Activated CD8-positive, alpha-beta memory T cell treated with anti-CD3 and anti-CD28 coated beads for 4 hours (primary cell): Measurements from ENCODE around the gene SAMD9.
"Not testable (repeated sequence)": the region's sequence is repeated elsewhere in the genome, so short reads cannot be mapped to it uniquely, and the experiment has no call there.

Experiments
- DNase-seq, 2 donors: peaks; one replicate each; pipeline ENCODE4 v3.0.0-alpha.2; 2020; ENCODE audit warnings: low read depth in 2 of 2

The SAMD9 gene

DNA sequence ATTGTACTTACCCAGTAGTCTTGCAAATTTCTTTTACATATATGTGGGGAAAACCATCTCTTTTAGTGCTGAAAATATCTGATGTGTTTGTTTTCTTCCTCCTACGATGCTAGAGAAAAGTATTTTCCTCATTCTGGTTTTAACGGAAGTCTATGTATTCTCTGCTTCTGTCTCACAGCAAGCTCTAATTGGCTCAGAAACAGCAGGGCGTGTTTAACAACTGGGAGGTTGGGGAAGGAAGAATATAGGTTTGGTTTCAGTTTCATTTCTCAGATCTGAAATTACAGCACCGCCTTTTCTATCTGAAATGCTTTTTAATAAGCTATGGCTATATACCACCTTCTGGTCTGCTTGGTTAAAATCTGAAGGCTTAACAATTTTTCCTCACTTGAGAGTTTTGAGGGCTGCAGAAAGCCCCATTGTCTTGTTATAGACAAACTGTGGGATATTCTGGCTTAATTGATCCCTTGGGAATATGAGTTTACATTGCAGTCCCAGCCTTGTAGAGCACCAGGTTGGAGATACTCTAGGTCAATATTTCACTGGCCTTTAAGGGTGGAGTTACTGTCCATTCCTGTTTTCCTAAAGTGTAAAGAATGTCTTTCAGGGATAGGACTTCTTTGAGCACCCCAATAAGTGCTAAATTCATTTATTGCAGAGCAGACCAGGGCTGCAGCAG is at the start of gene SAMD9:
Gene SAMD9 (minus strand): TSS at position 128 of the 679 bp plus-strand sequence. CDS start 11,882 bp downstream, outside the sequence.
- DNase-seq = peak; percentile 23 to 43

DNA sequence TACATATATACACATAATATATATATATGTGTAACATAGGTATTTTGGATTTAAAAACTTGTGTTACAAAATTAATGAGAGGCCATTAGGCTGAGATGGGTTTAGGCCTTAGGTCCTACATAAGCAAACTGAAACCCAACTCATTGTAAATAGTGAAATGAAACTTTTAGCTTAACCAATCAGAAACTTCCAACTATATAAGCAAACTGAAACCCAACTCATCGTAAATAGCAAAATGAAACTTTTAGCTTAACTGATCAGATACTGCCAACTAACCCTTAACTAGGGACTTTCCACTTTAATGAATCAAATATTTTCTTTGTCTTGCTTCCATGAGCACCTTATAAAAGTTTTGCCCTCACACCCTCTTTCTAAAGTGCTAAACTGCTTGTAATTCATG is 47.7 kb upstream of the SAMD9 start:
- DNase-seq = no peak

DNA sequence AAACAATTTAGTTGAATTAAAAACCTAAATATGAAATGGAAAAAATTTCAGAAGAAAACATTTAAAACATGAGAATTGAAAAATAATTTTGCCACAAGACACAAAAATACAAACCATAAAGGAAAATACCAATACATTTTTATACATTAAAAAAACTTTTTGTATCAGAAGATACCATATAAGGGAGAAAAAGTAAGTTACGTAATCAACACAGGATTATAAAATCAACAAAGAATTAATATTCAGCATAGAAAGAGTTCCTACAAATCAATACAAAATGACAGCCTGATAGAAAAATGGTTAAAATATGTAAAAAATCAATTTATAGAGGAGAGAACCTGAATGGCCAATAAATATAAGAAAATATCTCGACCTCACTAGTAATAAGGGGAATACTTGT is 47.0 kb upstream of the SAMD9 start:
- no peak for DNase-seq

DNA sequence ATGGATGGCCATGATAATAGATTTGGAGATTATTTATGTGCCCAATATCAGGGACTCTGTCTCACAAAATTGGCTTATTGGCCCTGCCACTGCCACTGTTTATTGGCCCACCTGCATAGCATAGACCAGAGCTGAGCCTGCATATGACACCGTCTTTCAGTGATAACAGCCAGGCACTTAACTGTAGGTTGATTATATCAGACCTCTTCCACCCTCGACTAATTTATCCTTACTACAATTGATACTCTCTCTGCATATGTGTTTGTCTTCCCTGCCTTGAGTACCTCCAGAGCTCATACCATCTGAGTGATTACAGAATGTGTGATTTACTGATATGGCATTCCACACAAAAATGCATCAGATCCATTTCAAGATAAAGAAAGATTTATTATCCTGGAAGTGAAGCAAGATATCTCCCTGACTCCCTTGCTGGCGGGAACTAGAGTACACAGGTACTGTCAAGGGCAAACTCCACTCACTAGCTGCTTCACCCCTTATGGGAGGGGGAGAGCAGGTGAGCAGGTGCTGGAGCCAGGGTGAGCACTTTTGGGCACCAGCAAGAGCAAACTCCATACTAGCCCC is 43.5 kb upstream of the SAMD9 start:
- no peak for DNase-seq

DNA sequence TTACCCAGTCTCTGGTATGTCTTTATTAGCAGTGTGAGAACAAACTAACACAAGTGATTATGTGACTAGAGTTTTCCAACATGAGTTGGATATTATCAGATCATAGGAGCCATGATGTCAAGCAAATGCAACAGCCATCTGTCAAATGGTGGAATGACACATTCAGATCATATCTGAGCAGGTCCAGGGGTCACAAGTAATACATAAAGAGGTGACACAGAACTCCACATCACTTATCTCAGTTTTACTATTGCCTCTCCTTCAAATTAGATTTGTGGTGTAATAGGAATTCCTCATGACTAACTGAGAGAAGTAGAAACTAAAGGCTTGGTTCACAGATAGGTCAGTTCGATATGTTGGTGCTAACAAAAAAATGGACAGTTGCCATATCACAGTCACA is 42.6 kb upstream of the SAMD9 start:
- no peak for DNase-seq

DNA sequence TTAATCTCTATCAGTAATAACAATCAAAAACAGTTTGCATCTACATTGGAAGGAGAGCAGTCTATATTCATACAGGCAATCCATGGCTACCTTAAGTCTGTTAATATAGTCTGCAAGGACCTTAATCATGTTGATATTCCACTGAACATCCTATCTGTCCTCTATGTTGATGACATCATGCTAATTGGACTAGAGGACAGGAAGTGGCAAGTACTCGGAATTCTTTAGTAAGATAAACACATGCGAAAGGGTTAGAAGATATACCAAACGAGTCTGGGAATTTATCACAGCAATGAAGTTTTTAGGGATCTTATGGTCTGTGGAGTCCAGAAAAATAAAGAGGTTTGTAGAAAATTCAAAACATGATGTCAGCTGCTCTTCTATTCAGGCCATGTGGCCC is 41.7 kb upstream of the SAMD9 start:
- no peak for DNase-seq

DNA sequence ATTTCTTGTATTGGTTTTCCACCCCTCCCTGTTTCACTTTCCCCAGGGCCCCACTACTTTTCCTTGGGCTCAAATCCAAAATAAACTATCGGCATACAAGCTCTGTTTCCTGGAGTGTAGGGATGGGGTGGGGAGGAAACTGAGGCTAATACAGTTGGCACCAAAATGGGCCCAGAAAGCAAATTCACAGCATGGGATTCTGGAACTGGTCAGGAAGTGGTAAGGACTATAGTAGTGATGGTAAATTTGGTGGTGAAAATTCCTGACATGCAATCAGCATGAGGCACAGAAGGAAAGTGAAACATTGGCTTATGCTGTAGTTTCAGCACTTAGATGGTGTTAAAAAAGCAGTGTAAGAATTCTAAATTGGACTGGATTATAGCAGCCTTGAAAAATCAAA is 39.1 kb upstream of the SAMD9 start:
- DNase-seq = no peak

DNA sequence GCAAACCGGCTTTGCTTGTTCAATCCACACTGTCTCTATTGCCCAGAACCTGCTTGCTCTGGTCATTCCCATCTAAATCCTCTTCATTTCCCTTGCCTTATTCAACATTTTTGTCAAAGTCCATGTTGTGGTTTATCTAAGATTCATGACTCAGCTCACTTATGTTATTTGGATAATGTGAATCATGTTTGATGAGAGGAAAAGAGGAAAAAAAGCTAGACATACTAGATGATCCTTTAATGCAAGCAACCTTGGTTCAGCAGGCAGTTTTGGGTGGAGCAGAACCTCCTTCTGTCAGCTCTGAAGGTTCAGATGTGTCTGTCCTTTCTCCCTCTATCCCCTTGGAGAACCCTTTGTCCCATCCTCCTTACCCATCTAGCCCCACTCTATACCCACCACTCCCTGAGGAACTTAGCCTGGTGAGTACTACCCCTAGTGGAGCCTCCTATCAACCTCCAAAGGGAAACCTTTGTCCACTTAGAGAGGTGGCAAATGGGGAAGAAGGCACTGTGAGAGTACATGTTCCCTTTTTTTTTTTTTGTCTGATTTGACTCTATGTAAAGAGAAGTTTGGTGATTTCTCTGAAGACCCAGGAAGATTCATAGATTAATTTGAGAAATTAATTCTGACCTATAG is 32.5 kb upstream of the SAMD9 start:
- no peak for DNase-seq

DNA sequence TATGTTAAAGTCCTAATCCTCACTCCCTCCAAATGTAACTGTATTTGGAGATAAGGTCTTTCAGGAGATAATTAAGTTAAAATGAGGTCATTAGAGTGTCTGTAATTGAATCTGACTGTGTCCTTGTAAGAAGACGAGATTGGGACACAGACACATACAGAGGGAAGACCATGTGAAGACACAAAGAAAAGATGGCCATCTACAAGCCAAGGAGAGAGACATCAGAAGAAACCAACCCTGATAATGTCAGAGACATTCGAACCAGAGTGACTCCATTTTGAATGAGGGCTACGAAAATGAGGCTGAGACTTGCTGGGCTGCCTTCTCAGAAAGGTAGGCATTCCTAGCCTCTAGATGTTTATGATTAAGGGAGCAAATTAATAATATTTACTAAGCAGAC is 30.9 kb upstream of the SAMD9 start:
- no peak for DNase-seq

DNA sequence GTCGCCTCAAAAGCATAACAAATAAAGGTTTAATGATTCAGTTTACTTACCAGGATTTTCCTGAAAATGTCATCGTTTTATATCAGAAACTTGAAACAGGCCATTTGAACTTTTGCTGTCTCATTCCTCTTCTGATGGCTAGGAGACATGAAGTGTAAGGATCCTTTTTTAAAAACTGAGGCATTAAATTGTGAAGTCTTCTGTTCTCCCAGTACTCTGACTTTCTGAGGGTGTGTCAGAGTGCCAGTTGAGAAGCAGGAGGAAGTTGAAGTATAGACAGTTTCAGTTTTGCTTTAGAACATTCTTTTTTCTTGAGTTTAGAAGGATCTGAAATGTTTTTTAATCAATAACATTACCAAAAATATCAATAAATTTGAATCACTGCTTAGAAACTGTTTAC is 30.4 kb upstream of the SAMD9 start, which contains the start of gene SAMD9L:
Gene SAMD9L (minus strand): TSS at position 242 of the 400 bp plus-strand sequence. CDS start 12,414 bp downstream, outside the sequence.
- no peak for DNase-seq

DNA sequence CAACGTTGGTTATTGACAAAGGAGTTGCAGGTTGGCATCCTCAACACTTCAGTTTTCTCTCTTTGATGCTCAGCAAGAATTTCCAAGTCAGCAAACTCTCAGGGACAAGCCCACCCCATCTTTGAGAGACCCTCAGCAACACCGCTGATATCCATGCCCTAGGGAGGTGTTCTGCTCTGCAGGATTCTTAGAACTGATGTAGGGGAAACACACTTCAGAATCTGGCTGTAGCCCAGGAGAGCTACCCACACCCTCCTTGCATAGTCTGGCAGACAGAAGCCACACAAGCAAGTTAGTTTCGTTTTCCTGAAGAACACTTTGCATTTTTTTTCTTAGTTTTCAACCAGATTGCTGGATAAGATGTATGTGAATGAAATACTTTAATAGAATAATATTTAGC is 29.6 kb upstream of the SAMD9 start:
- DNase-seq = peak in 1 of 2 donors; percentile 18

DNA sequence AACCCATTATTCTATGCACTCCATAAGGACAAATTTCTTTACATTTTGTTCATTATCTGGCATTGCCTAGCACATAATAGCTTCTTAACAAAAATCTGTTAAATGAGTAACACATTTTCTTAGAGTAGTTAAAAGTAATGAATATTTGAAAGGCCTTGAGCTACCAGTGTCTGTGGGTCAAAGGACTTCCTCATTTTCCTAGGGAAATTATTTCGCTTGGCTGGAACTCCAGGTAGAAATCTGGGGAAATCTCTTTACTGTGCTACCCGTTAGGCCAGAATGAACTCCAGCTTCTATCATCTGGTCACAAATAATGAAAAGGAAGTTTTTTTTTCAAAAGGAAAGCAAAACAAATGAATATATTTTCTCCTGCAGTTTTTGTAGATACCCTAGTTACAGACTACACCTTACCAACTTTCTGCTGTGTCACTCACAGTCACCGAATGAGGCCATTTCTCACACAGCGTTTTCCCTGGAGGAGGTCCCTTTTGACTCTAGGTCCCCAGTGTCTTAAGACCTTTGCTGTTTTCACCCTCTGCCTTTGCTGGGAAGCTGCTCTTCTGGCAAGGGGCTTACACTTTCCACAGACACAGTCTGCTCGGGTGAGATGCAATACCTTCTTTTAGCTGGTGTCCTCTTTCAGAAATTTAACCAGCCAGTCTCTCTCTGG is 28.8 kb upstream of the SAMD9 start:
- DNase-seq = no peak

DNA sequence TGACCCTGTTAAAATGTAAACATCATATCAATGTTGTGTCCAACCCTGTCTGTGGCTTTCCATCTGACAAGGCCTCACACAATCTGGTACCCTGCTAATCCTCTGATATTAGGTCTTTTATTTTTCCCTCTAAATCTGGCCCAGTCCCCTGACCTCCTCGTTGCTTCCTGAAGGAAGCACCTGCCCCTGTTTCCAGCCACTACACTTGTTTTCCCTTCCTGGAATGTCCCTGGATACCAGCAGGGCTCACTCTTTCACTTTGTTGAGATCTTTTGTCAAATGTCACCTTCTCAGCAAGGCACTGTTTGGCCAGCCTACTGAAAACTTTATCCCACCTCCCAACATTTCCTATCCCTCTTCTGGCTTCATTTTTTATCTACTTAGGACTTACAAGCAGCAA is 28.3 kb upstream of the SAMD9 start:
- no peak for DNase-seq

DNA sequence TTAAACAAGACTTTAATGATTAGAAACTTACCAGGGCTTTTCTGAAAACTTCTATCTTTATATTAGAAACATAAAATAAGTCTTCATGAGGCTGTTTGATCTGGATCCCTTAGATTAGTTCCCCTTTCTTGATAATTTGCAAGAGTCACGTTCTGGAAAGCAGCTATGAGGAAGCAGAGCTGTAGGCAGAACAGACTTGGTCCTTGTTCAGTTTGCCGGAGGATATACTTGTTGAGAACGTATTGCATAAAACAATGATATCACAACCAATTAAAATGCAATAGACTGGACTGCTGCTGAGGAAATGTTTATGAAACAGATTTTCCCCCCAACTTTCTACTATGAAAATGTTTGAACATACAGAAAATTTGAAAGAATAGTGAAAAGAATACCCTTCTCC is 27.6 kb upstream of the SAMD9 start:
- DNase-seq = no peak

DNA sequence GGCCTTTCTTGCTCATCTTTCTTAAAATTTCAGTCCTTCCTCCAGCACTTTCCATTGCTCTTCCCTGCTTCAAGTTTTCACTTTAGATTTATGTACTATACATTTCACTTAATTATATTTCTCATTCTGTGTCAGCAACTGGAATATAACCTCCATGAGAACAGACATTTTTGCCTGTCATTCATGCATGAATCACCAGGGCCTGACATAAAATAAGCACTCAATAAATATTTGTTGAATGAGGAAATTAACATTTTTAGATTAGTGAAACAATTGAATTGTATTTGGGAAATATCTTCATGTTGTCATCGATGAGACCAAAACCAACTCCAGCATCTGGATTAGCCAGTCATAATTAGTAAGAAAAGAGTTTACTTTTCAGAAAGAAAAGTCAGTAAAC is 24.3 kb upstream of the SAMD9 start:
- DNase-seq = no peak

DNA sequence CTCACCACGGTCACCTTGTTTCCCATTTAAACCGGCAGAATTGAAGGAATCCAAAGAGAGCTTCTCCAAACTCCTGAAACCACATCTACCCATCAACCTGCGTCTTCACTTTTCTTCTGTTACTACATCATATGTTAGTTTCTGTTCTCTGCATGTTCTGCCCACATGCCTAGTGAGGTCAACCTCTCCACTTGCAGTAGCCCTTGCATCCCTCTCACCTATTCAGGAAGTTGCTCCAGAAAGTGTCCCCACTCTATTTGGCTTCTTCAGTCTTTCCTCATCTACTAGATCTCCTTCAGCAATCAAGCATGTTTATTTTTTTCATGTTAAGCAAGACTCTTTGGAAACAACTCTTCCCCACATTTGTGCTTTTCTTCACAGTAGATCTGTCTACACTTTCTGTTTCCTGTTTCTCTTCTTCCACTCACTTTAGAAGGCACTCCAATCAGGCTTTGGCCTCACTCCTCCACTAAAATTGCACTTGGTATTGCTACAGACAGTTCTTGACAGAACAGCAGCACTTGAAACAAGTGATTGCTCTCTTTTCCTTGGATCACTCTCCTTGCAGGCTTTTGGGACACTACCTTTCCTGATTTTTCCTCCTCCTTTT is 22.9 kb upstream of the SAMD9 start:
- no peak for DNase-seq

DNA sequence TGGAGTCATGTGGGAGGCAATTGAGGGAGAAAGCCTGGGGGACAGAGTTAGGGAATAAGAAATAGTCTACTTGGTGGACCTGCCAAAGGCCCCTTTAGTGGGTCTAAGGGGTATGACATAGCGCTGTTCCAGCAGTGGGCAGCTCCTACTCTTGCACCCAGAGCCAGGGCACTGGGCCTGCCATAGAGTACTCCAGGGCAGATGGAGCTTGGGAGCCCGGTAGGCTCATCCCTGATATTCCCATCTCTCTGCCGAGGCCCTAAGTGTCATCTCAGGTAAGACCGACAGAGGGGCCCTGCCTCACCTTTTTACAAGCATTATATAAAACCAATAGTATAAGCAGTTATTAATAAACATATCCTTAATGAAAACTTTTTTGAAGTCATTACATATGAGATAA is 20.8 kb upstream of the SAMD9 start:
- DNase-seq = no peak

DNA sequence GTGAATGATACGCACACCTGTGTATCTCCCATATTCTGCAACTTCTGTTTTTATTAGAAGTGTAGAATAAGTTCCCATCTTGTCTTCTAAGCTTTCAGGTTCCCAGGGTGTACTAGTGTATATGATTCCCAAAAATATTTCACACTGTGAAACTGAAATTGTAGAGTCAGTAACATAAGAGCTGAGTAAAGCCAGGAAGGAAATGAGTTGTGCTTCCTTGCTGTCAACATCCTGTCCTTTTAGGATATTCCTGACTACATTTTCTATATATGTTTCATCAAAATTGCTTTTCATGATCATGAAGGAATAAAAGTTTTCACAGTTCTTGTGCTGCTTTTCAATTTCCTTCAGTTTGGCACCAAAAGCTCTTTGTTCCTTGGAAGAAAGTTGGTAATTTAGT is 15.2 kb upstream of the SAMD9 start:
- no peak for DNase-seq

DNA sequence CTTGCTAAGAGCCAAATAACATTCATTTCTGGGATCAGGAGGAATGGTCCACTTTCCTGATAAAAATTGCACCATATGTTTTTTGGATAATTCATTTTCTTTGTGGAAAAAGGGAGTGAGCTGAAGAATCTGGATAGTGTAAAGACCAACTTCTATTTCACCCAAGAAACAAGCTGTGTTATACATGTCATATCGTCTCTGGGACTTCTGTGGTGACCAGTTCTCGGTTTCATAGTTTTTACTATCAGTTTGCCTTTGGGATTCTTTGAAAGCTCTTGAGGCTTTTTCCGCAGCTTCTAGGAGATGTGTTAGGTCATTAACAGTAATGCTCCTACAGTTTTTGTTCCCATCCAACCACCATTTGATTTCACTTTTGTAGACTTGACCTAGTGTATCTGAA is 14.4 kb upstream of the SAMD9 start:
- DNase-seq = no peak

DNA sequence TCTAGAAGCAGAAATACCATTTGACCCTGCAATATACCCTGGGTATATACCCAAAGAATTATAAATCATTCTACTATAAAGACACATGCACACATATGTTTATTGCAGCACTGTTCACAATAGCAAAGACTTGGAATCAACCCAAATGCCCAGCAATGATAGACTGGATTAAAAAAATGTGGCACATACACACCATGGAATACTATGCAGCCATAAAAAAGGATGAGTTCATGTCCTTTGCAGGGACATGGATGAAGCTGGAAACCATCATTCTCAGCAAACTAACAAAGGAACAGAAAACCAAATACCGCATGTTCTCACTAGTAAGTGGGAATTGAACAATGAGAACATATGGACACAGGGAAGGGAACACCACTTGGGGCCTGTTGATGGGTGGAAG is 9.2 kb upstream of the SAMD9 start:
- DNase-seq = not testable (repeated sequence)

DNA sequence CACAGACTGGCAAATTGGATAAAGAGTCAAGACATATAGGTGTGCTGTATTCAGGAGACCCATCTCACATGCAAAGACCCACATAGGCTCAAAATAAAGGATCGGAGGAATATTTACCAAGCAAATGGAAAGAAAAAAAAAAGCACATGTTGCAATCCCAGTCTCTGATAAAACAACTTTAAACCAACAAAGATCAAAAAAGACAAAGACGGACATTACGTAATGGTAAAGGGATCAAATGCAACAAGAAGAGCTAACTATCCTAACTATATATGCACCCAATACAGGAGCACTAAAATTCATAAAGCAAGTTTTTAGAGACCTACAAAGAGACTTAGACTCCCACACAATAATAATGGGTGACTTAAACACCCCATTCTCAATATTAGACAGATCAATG is 5.8 kb upstream of the SAMD9 start:
- not testable (repeated sequence) for DNase-seq
